ENCODE results near the gene MAFG.

- TF ChIP-seq CTCF (IDR thresholded peaks at IDR 0.05) (no peak), POLR2A (IDR thresholded peaks at IDR 0.05) (no peak)
These were observed 17.3 kb downstream of the MAFG start for GRCh38 chr17:81909966-81910839.
